Fibroblast of the aortic adventitia (primary cell): Measurements from ENCODE around the gene DPAGT1. TPM values are rescaled to one million over a fixed set of nuclear protein-coding genes. Genes with fewer than 3 reads are reported as not detected.
"Not testable (repeated sequence)": the region's sequence is repeated elsewhere in the genome, so short reads cannot be mapped to it uniquely, and the experiment has no call there.

ENCODE experiments used
- DNase-seq: peaks from one replicate; pipeline ENCODE4 v3.0.0-alpha.2; 2010; ENCODE audit warnings: low read depth
- H3K4me3 ChIP-seq: 2 replicates; pipeline ENCODE4 v1.5.1; 2011; ENCODE audit warnings: low read depth, mild to moderate bottlenecking, control low read depth, low read length, moderate library complexity
- CTCF ChIP-seq: IDR thresholded peaks from 2 replicates; pipeline ENCODE4 v1.5.1; 2011; ENCODE audit warnings: mild to moderate bottlenecking, low read length, control low read depth, inconsistent platforms; ENCODE audit not compliant: insufficient read depth
- total RNA-seq: library from RNA; depleted of rRNA; stranded (reverse); fragments of >200 nt; gene quantifications from 2 replicates; pipeline ENCODE4 v1.2.3, GENCODE V29; 2012; ENCODE audit warnings: low replicate concordance

The DPAGT1 gene
- total RNA-seq, 1 donor = 30.5 TPM

- DNase-seq = no peak
- no peak for TF ChIP-seq CTCF
- H3K4me3 ChIP-seq = no peak overlapping the region
Observed at GRCh38 chr11:119103793-119104192, 2.1 kb upstream of the DPAGT1 start.

DNA sequence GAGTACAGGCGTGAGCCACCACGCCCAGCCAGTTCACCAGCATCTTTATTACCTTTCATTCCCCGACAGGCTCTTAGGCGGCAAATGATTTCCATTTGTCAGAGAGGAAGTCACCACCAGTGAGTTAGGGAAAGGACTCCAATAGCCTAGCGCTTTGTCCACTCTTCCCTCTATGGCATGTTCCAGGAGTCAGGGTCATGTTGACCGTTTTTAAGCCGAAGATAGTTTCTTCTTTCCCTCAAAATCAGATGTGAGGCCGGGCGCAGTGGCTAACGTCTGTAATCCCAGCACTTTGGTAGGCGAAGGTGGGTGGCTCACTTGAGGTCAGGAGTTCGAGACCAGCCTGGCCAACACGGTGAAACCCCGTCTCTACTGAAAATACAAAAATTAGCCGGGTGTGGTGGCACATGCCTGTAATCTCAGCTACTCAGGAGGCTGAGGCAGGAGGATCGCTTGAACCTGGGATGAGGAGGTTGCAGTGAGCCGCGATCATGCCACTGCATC, 1.6 kb upstream of the DPAGT1 start:
- DNase-seq = not testable (repeated sequence)
- peak overlapping the region; percentile 90 for H3K4me3 ChIP-seq

DNA sequence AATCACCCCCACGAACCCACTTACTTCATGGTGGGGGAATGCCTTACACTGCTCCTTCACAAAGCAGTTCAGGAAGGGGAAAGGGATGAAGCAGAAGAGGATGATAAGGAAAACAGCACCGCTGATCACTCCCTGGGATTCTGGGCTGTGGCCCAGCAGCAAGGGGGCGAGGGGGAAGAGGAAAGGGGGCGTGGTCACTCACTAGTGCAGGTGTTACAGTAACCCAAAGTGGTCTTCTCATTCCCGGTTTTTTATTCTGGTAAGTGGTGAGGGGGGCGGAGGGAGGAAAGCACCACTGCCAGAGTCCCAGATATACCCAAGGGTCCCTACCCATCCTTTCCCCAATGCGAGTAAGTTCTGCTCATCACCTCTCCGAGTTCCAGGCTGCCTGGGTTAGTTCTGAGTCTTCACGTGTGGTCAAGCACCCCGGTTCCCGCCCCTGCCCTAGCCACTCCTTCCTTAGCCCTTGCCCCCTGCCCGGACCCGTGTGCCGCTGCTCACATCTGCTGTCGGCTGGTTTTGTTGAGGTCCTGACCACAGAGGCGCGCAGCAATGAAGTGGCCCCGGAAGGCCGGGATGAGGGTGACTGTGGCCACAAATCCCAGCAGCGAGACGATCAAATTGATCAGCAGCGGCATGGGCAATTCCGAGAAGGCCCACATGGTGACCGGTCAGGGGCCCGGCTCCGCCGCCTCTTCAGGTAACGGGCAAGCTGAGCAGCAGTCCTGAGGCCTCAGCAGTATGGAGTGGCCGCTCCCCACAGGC, 477 bp downstream of the DPAGT1 start:
- H3K4me3 ChIP-seq = peak overlapping the region; percentile 90
- peak; percentile 11 for TF ChIP-seq CTCF
- DNase-seq = no peak

DNA sequence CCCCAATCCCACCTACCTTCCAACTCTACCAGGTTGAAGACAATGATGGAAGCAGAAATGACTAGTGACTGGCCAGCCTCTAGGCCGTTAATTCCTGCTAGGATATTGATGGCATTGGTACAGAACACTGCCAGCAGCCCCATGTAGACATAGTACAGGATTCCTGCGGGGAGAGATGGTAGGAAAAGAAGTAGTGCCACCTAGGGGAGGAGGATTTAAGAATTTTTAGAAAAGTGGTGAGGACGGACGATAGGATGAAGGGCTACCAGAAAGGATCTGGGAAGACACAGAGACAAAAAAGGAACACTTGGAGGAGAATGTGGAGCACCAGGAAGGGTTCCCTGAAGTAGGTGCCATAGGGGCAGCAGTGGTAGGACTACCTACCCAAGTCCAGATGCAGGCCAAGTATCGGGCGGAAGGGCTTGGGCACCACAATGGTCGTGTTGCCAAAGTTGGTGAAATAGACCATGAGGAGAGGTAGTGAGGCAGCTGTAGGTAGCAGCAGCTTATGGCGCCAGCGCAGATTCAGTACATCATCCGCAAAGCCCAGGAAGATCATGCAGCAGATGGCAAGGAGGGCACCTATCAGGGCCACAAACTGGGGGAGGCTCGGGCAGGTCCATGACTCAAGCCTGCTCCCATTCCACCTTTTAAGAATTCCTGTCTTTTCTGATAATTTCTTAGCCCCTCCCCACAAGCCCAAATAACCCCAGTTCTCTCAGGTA, 1.2 kb downstream of the DPAGT1 start:
- peak; percentile 53 for TF ChIP-seq CTCF
- DNase-seq = peak; percentile 67
- H3K4me3 ChIP-seq = peak overlapping the region; percentile 90

DNA sequence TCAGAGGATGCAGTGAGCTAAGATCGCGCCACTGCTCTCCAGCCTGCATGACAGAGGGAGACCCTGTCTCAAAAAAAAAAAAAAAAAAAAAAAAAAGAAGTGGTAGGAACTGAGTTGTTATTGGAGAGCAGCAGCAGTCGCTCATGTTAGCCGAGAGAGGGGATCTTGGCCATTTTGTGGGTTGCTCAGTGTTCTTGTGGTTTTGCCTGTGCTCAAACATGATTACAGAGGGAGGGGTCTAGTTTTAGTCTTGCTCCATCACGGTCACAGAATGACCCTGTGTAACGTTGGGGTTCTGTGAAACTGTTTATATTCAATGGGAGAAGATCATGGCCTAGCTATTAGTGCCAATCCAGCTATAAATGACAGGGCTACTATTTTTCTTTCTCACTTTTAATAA, 1.9 kb downstream of the DPAGT1 start:
- no peak overlapping the region for H3K4me3 ChIP-seq
- no peak for DNase-seq
- no peak for TF ChIP-seq CTCF

GRCh38 chr11:119095066-119095880, 6.4 kb downstream of the DPAGT1 start:
- DNase-seq = peak; percentile 100
- H3K4me3 ChIP-seq = peak overlapping the region; percentile 75
- no peak for TF ChIP-seq CTCF

DNA sequence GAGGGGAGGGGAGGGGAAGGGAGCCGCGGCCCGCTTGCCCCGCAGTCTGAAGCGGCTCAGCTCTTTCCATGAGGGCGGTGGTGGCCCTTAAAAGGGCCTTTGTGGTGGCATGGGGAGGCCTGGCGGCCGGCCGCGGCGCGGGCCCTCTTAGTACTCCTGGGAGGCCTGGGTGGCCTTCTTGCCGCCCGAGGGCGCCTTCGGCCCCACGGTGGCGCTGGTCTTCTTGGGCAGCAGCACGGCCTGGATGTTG, 6.9 kb downstream of the DPAGT1 start:
- DNase-seq = peak; percentile 80
- peak overlapping the region; percentile 75 for H3K4me3 ChIP-seq
- peak; percentile 74 for TF ChIP-seq CTCF
